NB4 (cell line): ENCODE data around the gene TMEM213.

Source experiments
- CTCF ChIP-seq: IDR thresholded peaks from one replicate; pipeline ENCODE4 v1.5.1; 2012; ENCODE audit warnings: low read depth, low read length
- MAX ChIP-seq: IDR thresholded peaks from 2 replicates; pipeline ENCODE4 v1.6.1; 2011; ENCODE audit warnings: low read depth, low read length
- MYC ChIP-seq: IDR thresholded peaks from 2 replicates; pipeline ENCODE4 v1.6.1; 2011; ENCODE audit warnings: low read depth, low read length
- POLR2A ChIP-seq: IDR thresholded peaks from 2 replicates; pipeline ENCODE4 v1.6.1; 2011; ENCODE audit warnings: mild to moderate bottlenecking; ENCODE audit not compliant: insufficient read length; ENCODE audit errors: extremely low read depth

- TF ChIP-seq CTCF (no peak), POLR2A (no peak), MAX (no peak), MYC (no peak)
These were observed 26.9 kb upstream of the TMEM213 start for GRCh38 chr7:138770904-138771303.
